Stimulated activated CD8-positive, alpha-beta memory T cell treated with anti-CD3 and anti-CD28 coated beads, Interleukin-7, amount 100 ng/mL, for 48 hours (primary cell): Measurements from ENCODE around the gene WDR77.
A peak's percentile ranks its signal among the peaks of the same experiment; 100 is the strongest.

ENCODE experiments used
- DNase-seq, 2 donors: peaks; one replicate each; pipeline ENCODE4 v3.0.0-alpha.2; 2020; ENCODE audit warnings: low read depth in 1 of 2; ENCODE audit errors: extremely low read depth in 1 of 2

WDR77 gene

GRCh38 chr1:111448918-111449702, at the start of gene WDR77, which contains the start of gene ATP5PB:
Gene WDR77 (minus strand): TSS chr1:111449256. CDS start chr1:111449169, 87 bp downstream.
Gene ATP5PB (plus strand): TSS chr1:111449464. CDS start chr1:111449542, 78 bp downstream.
- DNase-seq: peak; percentile 76 to 90

- no peak for DNase-seq
Observed at GRCh38 chr1:111497592-111497991, 48.5 kb upstream of the WDR77 start.

GRCh38 chr1:111496398-111496797, 47.3 kb upstream of the WDR77 start:
- DNase-seq: no peak

- DNase-seq: no peak
Observed at GRCh38 chr1:111491070-111491469, 42.0 kb upstream of the WDR77 start.

GRCh38 chr1:111490220-111490619, 41.2 kb upstream of the WDR77 start:
- no peak for DNase-seq

GRCh38 chr1:111489604-111490003, 40.5 kb upstream of the WDR77 start:
- DNase-seq: no peak

- DNase-seq: no peak
Observed at GRCh38 chr1:111488669-111489068, 39.6 kb upstream of the WDR77 start.

- no peak for DNase-seq
Observed at GRCh38 chr1:111487133-111487532, 38.1 kb upstream of the WDR77 start.

- no peak for DNase-seq
Observed at GRCh38 chr1:111486431-111486830, 37.4 kb upstream of the WDR77 start.

GRCh38 chr1:111484391-111485026, 35.5 kb upstream of the WDR77 start:
- no peak for DNase-seq

GRCh38 chr1:111483876-111484275, 34.8 kb upstream of the WDR77 start:
- DNase-seq: no peak

- DNase-seq: no peak
Observed at GRCh38 chr1:111483166-111483565, 34.1 kb upstream of the WDR77 start.

- DNase-seq: peak in 1 of 2 donors; percentile 32
Observed at GRCh38 chr1:111481387-111482221, 32.5 kb upstream of the WDR77 start.

- DNase-seq: no peak
Observed at GRCh38 chr1:111480674-111481073, 31.6 kb upstream of the WDR77 start.

GRCh38 chr1:111476761-111477309, 27.8 kb upstream of the WDR77 start:
- DNase-seq: no peak

GRCh38 chr1:111476214-111476613, 27.2 kb upstream of the WDR77 start:
- no peak for DNase-seq

GRCh38 chr1:111475701-111476100, 26.6 kb upstream of the WDR77 start:
- peak; percentile 25 to 49 for DNase-seq

- DNase-seq: no peak
Observed at GRCh38 chr1:111474521-111474920, 25.5 kb upstream of the WDR77 start.

- no peak for DNase-seq
Observed at GRCh38 chr1:111474106-111474505, 25.1 kb upstream of the WDR77 start.

- no peak for DNase-seq
Observed at GRCh38 chr1:111471538-111471937, 22.5 kb upstream of the WDR77 start.

GRCh38 chr1:111471012-111471411, 22.0 kb upstream of the WDR77 start:
- peak in 1 of 2 donors; percentile 66 for DNase-seq
